NCI-H226 (cell line): ENCODE results near the gene MYMK.

Experiments
- DNase-seq: peaks from one replicate; pipeline ENCODE4 v3.0.0-alpha.2; 2015

MYMK gene

DNA sequence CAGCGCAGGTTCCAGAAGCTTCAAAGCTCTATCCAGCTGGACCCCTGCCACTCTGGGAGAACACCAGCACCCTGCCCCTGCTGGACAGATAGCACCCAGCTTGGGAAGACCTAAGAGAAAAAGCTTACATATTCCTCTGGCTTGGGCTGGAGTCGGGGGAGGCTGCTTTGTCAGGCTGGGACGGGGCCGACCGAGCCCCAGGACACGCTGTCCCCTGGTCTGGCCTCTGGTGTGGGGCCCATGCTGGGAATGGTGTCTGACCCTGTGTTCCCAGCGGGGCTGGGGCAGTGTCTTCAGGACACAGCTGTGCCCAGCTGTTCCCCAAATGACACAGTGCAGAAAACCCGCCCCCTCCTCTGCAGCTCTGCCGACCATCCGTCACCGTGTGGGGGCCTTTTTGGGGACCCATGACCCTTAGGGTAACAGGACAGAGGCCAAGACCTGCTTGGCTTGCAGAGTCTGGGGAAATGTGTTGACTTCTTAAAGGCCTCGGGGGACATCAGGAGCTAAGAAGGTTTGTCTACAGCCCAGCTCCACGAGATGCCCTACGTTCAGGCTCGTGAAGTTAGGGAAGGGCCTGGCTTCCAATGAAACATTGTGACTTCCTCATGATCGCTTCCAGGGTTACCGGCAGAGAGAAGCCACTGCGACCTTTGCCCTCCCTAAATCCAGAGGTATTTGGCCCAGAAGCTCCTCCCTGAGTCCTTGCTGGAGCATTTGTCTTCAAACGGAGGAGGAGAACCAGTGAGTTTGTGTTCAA, 25.4 kb downstream of the MYMK start:
- no peak for DNase-seq

DNA sequence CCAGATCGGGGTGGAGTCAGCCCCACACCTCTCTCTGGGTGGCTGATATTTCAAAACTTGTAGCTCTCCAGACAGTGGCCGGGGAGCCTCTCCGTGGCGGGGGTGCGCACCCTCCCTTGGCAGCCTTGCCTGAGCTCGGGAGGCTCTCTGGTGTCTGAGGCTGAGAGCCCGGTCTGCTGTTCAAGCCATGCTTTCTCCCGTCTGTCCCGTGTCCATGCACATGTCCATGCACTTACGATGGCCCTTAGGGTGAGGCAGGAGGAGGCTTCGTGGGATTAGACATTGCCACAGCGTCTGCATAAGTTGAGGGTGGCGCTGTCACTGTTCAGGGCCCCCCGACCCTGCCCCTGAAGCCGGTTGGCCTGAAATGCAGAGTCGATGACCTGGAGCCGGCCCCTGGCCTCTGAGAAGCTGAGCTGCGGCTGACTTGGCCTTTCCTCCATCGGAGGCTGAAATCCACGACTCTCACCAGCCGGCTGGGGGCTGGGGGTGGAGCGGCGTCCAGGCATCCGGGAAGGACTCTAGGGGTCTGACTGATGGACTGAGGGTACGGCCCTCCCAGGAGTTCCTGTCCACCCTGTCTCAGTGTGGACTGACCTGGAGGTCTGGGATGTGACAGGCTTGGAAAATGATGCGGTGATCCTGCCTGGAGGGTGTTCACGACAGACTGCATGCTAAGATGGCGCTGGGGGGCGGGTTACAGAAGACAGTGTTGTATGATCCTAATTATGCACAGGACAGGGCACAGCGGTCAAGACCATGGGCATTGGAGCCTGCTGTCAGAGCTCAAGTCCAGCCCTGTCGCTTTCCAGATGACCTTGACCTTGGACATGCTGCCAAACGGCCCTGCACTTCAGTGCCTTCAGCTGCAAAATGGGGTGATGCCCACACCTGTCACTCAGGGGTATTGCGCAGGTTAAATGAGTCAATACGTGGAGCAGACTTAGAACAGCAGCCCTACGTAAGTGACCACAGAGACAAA, 27.6 kb downstream of the MYMK start:
- no peak for DNase-seq

DNA sequence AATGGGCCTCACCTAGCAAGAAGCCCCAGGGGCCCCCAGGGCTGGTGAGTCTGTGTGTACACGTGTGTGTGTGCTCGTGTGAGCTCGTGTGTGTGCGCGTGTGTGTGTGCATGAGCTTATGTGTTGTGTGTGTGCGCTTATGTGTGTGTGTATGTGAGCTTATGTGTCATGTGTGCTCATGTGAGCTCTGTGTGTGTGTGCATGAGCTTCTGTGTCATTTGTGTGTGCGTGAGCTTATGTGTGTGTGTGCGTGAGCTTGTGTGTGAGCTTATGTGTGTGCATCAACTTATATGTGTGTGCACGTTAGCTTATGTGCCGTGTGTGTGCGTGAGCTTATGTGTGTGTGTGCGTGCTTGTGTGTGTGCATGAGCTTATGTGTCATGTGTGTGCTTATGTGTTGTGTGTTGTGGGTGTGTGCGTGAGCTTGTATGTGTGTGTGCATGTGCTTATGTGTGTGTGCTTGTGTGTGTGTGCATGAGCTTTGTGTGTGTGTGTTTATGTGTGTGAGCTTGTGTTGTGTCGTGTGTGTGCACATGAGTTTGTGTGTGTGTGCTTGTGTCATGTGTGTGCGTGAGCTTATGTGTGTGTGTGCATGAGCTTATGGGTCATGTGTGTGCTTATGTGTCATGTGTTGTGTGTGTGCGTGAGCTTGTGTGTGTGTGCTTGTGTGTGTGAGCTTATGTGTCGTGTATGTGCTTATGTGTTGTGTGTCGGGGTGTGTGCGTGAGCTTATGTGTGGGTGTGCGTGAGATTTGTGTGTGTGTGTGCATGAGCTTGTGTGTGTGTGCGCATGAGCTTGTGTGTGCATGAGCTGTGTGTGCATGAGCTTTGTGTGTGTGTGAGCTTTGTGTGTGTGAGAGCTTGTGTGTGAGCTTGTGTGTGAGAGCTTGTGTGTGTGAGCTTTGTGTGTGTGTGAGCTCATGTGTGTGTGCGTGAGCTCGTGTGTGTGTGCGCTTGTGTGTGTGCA, 29.1 kb downstream of the MYMK start:
- no peak for DNase-seq

DNA sequence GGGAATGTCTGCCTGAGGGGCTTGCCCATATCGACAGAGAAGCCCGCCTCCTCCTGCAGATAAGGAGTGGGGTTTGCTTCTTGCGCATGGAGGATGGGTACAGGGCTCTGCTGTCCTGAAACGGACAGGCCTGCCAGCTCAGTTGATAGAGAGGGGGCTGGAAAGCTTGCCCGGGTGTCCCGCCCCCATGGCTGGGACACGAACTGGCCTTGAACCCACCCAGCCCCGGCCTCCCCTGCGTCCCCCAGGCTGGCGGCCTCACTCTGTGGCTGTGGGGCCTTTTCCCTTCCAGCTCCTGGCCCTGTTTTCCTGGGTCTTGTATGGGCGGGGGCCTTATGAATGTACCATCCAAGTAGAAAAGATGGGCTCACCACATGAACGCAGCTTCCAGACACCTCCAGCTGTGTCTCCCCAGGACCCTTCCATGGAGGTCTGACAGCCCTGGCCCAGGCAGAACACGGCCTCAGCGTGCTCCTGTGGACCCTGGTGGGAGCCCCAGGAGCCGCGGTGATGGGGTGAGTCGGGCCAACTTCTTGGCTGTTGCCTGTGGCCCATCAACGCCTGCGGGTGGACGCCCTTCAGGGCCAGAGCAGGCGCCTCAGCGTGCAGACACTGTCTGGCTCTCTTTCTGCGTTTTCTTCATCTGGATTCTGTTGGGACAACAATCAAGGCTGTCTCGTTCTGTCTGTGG, 30.0 kb downstream of the MYMK start:
- DNase-seq, result no peak

DNA sequence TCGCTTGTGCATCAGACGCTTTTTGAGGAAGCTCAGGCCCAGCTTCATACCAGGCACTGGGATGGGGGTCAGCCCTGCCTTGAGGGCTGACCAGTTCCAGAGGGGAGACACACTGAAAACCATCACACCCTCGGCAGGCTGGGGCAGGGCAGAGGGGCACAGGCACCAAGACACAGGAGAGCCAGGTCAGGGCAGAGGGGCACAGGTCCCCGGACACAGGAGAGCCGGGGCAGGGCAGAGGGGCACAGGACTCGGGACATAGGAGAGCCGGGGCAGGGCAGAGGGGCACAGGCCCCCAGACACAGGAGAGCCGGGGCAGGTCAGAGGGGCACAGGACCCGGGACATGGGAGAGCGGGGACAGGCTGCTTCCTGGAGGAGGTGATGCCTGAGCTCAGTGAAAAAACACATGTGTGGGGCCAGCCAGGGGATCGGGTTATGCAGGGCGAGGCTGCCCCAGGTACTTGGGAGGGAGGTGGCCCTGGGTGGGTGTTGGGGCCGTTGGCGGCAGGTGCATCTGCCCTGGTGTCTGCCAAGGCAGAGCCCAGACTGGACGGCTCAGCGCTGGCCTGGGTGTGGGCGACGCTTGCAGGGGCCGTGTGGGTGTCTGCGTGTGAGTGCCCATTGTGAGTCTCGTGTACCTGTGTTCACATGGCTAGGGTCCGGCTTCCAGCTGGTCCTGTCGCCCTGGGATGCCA, 30.8 kb downstream of the MYMK start:
- no peak for DNase-seq

DNA sequence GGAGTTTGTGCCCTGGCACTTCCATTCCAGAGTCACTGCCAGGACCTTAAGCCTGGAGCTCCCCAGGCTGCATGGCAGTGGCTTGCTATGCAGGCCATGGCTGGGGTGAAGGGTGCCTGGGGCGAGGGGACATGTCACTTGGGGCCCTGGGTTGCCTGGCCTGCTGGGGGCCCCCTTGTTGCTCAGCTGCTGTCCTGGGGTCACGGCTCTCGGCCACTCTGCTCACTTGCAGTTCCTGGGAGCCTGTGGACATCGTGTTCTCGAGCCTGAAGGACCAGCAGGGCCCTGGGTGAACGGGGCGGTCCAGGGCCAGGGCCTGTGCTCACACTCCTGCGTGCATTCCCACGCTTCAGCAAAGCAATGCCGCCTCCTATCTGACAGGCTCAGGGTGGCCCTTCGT, 31.3 kb downstream of the MYMK start:
- DNase-seq, result no peak

DNA sequence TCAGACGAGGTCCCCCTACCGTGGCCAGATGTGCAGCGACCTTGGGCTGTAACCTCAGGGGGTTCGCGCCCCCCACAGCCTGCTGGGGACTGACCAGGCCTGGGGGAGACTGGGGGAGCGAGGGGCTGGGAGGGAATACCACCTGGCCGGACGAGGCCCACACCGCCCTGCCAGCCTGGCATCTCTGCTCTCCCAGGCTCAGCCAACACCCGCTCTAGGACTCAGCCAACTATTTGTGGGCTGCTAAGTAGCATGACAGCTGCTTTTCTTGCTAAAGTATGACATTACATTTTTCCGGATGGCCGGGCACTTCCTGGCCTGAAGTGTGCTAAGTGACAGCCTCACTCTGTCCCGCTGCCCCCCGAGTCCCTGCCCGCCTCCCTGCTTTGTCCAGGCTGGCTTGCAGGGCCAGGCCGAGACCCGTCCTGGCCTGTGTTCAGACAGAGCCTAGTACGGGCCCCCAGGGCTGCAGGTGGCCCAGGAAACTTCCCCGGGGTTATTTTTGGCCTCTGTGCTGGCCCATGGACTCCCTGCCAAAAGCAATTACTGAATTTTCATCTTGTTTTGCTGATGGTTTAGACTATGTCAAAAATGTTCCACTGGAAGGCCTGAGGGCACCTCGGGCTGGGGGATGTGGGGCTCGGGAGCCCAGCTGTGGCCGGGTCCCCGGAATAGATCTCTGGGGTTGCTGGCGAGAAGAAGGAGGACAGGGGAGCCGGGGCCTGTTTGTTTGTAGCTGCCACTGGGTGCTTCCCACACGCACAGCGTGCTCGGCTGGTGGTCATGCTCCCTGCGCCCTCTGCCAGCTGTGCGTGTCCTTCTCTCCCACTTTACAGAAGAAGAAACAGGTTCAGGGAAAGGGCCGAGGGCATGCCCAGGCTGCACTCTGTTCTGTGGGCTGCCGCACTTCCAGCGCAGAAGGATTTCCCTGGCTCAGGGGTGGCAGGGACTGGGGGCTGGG, 32.4 kb downstream of the MYMK start:
- no peak for DNase-seq

DNA sequence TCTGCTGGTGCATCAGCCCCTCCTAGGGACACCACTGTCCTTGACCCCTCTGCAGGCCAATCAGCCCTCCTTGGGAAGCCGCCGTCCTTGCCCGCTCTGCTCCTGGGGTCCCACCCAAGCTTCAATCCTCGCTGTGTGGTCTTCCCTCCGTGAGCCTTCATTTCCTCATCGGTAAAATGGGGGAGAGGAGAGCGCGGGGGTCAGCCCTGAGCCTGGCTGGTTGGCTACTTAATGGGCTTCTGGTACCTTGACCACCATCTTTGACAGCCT, 33.2 kb downstream of the MYMK start:
- no peak for DNase-seq

DNA sequence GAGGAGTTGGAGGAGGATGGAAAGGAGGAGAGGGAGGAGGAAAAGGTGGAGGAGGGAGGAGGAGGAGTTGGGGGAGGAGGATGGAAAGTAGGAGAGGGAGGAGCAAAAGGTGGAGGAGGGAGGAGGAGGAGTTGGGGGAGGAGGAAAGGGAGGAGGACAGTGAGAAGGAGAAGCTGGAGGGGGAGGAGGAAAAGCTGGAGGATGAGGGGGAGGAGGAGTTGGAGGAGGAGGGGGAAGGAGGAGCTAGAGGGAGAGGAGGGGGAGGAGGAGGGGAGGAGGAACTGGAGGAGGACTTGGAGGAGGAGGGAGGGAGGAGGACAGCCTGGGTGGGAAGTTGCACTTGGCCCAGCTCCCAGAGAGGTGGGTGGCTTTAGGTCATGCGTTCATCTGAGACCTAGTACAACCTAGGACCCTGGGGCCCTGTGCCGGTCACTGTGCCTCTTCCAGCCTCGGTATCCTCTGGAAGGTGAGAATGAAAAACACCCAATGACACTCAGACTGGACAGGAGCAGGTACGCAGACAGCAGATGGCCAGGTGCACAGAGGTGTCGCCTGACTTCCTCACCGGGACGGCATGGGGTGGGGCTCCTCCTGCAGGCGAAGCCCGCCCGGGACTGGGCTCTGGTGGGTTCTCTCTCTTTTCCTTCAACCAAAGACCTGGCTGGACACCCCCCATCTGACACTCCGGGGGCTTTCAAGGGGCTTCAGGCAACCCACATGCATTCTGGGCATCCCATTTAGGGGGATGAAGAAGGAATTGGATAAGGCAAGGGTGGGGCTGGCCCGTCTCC, 33.7 kb downstream of the MYMK start:
- DNase-seq, result no peak

DNA sequence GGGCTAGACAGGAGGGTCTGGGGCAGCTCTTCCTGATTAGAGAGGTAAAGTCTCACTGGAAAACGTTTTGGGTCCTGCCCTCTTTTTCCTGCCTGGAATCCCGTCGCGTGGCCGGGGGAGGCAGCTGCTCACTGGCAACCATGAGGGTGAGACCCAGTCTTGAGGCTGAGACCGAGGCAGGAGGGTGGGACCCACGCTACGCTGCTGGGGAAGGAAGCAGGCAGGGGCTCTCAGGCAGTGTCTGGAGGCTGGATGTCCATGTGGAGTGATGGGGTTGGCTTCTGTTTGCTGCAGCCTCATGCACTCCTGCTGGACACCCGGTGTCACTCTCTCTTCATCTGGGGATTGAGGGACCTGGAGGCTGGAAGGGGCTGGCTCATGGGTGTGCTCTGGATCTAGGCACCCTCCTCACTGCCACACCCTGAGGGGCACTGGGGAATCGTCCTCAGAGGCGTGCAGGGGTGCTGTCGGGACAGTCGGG, 34.5 kb downstream of the MYMK start:
- DNase-seq, result no peak

DNA sequence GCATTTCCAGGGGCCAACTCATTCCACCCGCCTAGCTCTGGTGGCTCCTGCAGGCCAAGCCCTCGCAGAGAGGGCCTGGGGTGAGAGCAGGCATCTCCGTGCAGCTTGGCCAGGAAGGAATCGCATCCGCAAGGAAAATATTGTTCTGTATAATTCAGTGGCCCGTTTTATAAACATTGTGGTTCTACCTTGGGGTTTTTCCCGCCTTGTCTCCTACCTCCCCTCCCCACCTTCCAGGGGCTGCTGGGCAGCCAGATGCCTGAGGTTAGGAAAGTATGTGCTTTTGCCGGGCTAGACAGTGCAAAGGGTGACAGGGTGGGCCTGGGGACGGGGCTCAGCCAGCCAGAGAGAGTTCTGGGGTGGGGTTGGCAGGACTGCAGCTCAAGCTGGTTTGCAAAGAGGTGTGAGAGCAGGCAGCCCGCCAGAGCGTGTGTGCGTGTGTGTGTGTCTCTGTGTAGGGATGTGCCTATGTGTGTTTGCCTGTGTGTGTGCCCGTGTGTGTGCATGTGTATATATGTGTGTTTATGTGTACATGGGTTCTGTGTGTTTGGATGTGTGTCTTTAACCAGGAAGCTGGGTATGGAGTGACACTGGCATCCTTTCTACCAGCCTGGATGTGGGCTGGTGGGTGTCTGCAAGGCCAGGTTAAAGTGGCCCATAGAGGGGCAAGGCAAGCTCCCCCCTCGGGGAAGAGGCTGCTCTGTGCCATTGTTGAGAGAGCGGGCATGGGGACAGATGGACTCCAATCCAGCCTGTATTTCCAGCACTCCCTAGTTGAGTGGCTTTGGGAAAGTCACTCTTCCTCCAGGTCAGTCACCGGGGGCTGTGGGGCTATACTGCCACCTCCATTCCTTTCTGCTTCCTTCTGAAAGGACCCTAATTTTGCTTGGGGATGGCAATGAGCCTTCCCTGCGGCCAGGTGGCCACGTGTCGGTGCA, 35.2 kb downstream of the MYMK start:
- no peak for DNase-seq

DNA sequence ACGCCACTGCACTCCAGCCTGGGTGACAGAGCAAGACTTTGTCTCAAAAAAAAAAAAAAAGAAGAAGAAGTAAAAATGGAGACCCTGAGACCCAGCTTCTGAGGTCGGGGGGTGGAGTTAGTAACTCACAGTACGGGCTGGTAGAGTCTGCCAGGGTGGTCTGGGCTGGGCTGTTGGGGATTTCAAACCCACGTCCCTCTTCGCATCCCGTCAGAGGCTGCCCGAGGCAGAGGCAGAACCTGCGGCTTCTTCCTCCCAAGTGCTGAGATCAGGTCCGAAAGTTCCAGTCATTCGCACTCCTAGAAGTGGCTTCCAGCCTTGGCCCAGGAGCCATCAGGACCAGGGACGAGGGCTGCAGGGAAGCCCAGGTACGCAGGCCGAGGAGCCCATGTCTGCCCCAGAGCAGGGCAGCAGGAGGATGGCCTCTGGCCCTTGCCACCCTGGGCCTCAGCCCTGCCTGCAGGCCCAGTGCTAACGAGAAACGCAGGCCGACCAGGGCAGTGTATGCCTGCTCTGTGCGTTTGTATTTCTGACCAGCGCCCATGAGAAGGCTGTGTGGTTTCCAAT, 36.0 kb downstream of the MYMK start:
- DNase-seq, result no peak

DNA sequence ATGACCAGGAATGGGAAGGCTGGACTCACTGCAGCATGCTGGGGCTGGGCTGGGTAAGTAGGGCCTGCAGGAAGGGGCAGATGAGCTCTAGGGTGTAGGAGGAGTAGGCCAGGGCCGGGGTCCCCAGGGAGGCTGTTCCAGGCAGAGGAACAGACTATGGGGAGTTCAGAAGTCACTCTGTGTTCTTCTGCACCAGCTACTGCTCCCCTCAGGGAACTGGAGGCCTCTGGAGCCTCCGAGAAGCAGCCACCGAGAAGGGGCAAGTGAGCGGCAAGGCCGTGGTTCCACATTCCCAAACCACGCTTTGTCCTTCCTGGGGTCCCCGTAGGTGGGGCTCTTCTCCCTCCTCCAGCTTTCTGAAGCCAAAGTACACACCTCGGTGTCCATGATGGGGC, 37.4 kb downstream of the MYMK start:
- no peak for DNase-seq

DNA sequence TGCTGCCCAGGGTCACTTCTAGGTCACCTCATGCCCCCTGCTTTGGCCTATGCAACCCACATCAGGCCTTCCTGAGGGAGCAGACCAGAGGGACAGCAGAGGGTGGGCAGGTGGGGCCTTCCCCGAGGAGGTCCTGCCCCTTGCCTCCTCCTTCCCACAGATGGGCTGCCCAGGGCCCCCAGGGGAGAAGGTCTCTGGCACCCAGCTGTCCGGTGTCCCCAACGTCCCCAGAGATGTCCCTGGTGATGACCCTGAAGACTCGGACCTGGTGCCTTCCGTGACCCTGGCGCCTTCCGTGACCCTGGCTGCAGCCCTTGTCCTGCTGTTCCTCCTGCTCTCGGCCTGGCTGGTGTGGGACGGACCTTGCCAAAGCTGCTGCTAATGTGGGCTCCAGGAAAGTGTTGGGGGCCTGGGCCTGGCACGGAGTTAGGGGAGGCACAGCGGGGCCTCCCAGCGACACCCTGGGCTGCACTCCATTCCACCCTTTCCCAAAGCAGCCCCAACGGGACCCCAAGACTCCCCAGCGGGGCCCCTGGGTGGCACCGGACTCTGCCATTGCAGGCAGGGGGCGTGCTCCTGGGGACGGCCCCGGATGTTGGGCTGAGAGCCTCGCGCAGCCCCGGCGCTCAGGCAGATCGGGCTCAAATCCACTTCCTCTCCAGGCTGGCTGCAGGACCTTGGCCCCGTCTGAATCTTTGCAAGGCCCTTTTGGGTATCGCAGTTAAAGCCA, 39.1 kb downstream of the MYMK start:
- DNase-seq, result no peak

DNA sequence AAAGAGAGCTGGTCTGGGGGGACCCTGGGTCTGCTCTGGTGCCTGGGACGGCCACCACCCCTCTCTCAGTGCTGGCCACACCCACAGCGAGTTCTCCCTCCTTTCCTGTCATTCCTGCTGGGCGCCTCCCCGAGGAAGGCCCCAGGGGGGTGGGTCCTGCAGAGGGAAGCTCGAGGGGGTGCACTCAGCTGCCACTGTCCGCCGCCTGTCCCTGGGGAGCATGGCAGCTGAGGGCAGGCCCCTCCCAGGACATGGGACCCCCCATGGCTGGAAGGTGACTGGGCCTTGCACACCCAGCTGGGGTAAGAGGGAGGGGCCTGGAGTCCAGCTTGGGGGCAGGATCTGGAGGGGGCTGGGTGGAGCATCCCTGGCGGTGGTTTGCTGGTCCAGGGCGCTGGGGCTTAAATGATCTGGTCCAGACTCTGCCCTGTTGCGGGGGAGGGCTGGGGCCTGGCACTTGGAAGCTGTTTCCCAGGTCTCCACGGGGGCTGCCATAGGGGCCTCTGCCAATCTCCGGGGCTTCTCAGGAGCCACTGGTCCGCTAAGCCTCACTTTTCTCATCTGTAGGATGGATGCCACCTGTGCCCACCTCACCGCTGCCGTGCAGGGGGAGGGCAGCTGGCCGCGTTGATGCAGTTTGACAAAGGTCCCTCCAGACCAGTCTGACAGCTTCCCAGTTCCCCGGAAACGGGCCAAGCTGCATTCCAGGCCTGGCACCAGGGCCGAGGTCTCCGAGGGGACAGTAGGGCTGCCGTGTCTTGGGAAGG, 39.9 kb downstream of the MYMK start:
- no peak for DNase-seq

DNA sequence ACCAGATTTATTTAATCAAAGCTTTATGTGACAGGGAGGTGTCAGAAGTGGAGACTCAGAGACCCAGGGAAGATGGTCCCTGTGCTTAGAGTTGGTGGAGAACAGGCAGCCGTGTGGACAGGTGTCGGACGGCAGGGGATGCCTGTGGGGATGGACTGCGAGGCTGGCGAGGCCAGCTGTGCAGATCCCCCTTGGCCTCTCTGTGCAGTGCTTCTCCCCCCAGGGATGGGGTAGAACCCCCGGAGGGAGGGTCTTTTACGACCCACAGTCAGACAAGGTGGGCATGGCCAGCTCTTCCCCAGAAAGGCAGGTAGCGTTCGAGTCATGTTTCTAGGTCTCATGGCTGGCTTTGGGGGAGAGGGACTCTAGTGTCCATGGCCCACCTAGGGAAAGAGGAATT, 41.1 kb downstream of the MYMK start:
- no peak for DNase-seq
